ENCODE measurements around the gene TNNI3K.

GRCh38 chr1:74403606-74404005 is 168.4 kb downstream of the TNNI3K start:
- TF ChIP-seq, protein P1, sequence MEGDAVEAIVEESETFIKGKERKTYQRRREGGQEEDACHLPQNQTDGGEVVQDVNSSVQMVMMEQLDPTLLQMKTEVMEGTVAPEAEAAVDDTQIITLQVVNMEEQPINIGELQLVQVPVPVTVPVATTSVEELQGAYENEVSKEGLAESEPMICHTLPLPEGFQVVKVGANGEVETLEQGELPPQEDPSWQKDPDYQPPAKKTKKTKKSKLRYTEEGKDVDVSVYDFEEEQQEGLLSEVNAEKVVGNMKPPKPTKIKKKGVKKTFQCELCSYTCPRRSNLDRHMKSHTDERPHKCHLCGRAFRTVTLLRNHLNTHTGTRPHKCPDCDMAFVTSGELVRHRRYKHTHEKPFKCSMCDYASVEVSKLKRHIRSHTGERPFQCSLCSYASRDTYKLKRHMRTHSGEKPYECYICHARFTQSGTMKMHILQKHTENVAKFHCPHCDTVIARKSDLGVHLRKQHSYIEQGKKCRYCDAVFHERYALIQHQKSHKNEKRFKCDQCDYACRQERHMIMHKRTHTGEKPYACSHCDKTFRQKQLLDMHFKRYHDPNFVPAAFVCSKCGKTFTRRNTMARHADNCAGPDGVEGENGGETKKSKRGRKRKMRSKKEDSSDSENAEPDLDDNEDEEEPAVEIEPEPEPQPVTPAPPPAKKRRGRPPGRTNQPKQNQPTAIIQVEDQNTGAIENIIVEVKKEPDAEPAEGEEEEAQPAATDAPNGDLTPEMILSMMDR (IDR thresholded peaks at IDR 0.05): no peak
- TF ChIP-seq POLR2AphosphoS5 (IDR thresholded peaks at IDR 0.05): no peak
- no peak for TF ChIP-seq POLR2A (IDR thresholded peaks at IDR 0.05)
